AG09319 (cell line): Measurements from ENCODE around the gene DSG3.
"Not testable (repeated sequence)": the region's sequence is repeated elsewhere in the genome, so short reads cannot be mapped to it uniquely, and the experiment has no call there.

Source experiments
- DNase-seq: peaks from one replicate; pipeline ENCODE4 v3.0.0-alpha.2; 2010; ENCODE audit warnings: low read depth; ENCODE audit errors: extremely low read depth
- TF ChIP-seq, protein P1 (sequence below): IDR thresholded peaks from 2 replicates; pipeline ENCODE4 v1.5.1; 2011; ENCODE audit warnings: low read depth, mild to moderate bottlenecking, inconsistent platforms, low read length, moderate library complexity

The DSG3 gene

DNA sequence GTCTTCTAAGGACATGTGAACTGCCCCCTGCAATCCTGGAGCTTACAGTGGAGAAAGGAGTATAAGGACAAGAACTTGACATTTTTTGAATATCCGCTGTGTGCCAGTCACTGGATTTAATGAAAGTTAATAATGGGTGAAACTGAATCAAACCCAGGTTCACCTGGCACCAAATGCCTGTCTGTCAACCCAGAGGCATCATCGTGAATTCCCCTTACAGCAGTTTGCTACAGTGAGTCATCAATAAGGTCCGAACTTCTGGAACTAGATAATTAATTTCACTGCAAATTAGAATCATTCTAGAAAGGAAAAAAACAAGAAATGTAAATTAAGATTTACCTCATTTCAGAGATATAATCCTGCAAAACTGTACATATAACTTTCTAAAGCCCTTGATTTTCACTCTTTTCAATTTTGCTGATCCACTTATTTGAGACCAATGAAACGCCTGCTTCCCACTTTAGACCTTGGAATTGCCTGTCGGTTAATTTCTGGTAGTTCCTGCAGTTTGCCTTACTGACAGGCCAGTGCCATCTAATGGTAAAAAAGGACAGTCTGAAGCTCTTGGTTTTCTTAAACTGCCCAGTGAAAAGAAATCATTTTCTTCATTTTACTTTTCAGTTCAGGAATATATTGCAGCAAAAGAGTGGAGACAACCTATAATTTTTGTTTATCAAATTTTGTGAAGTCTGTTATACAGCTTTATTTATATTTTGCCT is 58.6 kb downstream of the DSG3 start:
- no peak for DNase-seq
- TF ChIP-seq, protein P1, sequence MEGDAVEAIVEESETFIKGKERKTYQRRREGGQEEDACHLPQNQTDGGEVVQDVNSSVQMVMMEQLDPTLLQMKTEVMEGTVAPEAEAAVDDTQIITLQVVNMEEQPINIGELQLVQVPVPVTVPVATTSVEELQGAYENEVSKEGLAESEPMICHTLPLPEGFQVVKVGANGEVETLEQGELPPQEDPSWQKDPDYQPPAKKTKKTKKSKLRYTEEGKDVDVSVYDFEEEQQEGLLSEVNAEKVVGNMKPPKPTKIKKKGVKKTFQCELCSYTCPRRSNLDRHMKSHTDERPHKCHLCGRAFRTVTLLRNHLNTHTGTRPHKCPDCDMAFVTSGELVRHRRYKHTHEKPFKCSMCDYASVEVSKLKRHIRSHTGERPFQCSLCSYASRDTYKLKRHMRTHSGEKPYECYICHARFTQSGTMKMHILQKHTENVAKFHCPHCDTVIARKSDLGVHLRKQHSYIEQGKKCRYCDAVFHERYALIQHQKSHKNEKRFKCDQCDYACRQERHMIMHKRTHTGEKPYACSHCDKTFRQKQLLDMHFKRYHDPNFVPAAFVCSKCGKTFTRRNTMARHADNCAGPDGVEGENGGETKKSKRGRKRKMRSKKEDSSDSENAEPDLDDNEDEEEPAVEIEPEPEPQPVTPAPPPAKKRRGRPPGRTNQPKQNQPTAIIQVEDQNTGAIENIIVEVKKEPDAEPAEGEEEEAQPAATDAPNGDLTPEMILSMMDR: no peak

DNA sequence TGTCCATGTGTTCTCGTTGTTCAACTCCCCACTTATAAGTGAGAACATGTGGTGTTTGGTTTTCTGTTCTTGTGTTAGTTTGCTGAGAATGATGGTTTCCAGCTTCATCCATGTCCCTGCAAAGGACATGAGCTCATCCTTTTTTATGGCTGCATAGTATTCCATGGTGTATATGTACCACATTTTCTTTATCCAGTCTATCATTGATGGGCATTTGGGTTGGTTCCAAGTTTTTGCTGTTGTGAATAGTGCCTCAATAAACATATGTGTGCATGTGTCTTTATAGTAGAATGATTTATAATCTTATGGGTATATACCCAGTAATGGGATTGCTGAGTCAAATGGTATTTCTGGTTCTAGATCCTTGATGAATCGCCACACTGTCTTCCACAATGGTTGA is 59.6 kb downstream of the DSG3 start:
- DNase-seq: not testable (repeated sequence)

DNA sequence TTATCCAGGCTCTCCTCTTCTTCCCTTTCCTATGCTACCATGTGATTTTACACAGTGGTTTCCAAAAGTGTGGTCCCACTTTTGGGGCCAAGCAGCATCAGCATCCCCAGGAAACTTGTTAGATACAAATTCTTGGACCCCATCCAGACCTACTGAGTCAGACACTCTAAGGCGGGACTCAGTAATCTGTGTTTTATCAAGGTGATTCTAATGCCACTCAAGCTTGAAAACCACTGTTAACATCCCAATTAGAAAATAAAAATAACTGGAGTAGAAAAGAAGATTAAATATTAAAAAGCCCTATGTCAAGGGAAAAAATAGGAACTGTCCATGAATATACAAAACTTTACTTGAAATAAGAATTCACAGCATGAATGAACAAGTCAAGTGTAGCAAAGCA is 61.2 kb downstream of the DSG3 start:
- TF ChIP-seq, protein P1: no peak
- DNase-seq: no peak

DNA sequence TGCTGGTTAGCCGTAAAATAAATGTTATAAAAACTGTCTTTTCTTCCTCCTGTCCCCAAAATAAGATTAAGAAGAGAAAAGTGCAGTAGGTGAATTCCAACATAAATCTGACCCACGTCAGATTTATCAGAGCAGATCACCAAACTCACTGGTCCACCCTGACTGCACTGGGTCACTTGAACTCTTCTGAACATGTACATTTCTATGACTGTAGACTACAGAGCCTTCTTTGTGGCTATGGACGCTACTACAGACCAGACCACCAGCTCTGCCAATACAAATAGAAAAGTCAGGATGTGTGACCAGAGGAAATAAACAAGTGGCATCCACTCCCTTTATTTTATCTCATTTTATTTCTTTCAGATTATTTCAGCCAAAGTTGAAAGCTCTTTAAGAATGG is 62.0 kb downstream of the DSG3 start:
- DNase-seq: no peak
- TF ChIP-seq, protein P1: no peak

DNA sequence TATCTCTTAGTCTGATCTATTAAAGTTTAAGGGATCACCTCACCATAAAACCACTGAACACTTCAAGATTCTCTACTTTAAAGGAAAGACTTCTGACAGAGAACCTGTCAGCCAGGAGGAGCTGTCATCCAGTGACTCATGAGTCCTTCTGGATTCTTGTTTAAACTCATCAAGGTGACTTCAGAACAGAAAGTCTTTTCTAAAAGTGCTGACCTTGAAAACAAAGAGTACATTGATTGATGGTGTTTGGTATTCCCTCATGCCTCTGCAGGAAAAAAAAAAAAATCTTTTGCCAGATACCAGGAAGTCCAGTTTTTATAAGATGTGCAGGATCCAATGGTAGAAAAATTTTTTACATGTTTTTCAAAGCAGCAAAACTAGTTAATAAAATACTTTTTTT is 62.8 kb downstream of the DSG3 start:
- no peak for DNase-seq

DNA sequence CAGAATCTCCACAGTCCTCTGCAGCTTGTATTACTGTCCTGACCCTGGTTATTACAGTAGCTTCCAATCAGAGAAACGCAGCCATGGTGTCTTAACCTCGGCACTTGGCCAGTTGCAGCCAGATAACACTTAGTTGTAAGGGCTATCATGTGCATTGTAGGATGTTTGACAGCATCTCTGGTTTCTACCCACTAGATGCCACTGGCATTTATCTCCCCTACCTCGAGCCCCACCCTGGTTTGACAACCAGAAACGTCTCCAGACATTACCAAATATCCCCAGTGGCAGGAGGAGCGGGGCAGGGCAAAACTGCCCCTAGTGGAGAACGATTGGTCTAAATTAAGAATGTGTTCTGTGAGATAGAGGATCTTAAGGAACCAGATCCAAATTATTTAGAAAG is 63.6 kb downstream of the DSG3 start:
- DNase-seq: no peak
- TF ChIP-seq, protein P1: no peak

More for the DNA sequence above, 62.8 kb downstream of the DSG3 start:
- TF ChIP-seq, protein P1: no peak

DNA sequence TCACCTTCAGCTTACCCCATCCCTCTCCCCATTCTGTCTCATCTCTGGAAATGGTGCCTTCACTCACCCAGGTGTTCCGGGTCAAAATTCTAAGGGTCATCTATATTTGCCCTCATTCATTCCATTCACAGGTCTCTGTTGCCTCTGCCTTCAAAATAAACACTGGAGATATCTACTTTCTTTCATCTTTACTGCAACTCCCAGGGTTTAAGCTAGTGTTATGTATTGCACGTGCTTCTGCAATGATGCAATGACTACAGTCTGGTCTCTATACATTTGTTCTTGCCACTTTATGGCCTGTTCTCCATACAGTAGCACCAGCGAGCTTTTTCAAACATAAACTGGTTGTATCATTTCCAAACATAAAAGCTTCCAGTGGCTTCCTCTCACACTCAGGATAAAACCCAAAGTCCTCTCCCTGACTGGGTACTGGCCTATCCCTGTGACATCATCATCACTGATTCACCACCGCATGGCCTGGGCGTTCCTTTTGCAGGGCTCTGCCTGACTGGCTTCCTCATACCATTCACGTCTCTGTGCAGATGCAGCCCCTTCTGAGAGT is 64.7 kb downstream of the DSG3 start:
- no peak for DNase-seq
- TF ChIP-seq, protein P1: no peak
